Peyer's patch (tissue), 4 donors: ENCODE data around the gene TSHZ3. TPM values are rescaled to one million over a fixed set of nuclear protein-coding genes. Genes with fewer than 3 reads are reported as not detected.
A peak's percentile ranks its signal among the peaks of the same experiment; 100 is the strongest.

Experiments used
- DNase-seq, 3 donors: peaks; one replicate each; pipeline ENCODE4 v3.0.0-alpha.2; 2017 to 2019
- H3K27ac ChIP-seq, 4 donors: fragments of 200-600 bp; sonication (generic); one replicate each; pipeline ENCODE4 v1.5.1; 2016 to 2019
- H3K27me3 ChIP-seq, 2 donors: fragments of 200-600 bp; sonication (generic); one replicate each; pipeline ENCODE4 v1.5.1; 2019
- H3K36me3 ChIP-seq, 3 donors: fragments of 200-600 bp; sonication (generic); one replicate each; pipeline ENCODE4 v1.5.1; 2016 to 2019
- H3K4me1 ChIP-seq, 4 donors: fragments of 200-600 bp; sonication (generic); one replicate each; pipeline ENCODE4 v1.5.1; 2016 to 2019
- H3K4me3 ChIP-seq, 4 donors: fragments of 200-600 bp; sonication (generic); 1 replicate in 3 of 4; 2 replicates in 1 of 4; pipeline ENCODE4 v1.5.1; 2016 to 2019; ENCODE audit warnings: mild to moderate bottlenecking in 1 of 4
- H3K9me3 ChIP-seq, 4 donors: fragments of 200-600 bp; sonication (generic); one replicate each; pipeline ENCODE4 v1.5.1; 2016 to 2019; ENCODE audit warnings: mild to moderate bottlenecking in 1 of 4
- POLR2A ChIP-seq, 2 donors: fragments of 450-650 bp; IDR thresholded peaks; one replicate each; pipeline ENCODE4 v1.5.1; 2017; ENCODE audit warnings: antibody characterized with exemption in 2 of 2, mild to moderate bottlenecking in 2 of 2, moderate library complexity in 2 of 2
- total RNA-seq, 4 donors: library from RNA; depleted of rRNA; stranded (reverse); fragments of >200 nt; gene quantifications; one replicate each; pipeline ENCODE4 v1.1.0, GENCODE V29; 2016
- TF ChIP-seq, protein P1 (sequence below), 6 experiments: fragments of 450-650 bp in 4 of 6; fragments of 200-600 bp in 2 of 6; sonication (generic) in 1 of 6; IDR thresholded peaks; one replicate each; pipeline ENCODE4 v1.5.1; 2017 to 2019; ENCODE audit warnings: antibody characterized with exemption in 6 of 6, mild to moderate bottlenecking in 3 of 6, moderate library complexity in 1 of 6

The TSHZ3 gene
- total RNA-seq, 4 donors from 2014 or later, result 0.70 to 14.0 (median 3.0) TPM

DNA sequence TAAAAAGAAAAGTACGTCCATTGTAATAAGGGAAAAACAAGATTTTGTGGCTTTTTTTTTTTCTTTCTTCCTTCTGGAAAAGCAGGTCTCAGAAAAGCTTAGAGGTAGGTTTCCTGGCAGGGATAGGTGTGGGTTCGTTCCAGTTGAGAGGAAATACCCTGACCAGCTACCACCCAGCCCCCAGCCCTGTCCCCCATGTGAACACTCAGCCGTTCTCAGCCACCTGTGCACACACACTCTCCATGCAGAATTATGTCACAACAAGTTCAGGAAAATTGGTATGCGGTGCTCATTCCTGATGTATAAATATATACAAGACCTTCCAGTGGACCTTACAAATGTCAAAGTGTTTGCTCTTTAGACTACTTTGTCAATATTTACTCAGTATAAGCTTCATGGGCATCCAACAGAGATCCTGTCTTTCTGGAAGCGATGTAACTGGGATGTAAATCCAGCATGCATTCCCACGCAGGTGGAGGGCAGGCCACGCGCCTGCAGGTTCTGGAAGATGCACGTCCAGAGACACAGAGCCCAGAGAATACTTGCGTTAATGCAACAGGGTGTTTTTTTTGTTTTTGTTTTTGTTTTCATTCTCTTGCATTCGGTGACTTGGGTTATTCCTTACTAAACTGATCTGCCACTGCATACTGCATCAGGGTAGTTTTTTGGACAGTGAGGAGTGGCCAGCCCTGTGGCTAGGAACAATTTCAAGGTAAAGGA lies 68.8 kb downstream of the TSHZ3 start:
- peaks cover 0 to 14% (median 0%) of the 10 kb centered on the region in 3 donors for H3K36me3 ChIP-seq
- TF ChIP-seq, protein P1, sequence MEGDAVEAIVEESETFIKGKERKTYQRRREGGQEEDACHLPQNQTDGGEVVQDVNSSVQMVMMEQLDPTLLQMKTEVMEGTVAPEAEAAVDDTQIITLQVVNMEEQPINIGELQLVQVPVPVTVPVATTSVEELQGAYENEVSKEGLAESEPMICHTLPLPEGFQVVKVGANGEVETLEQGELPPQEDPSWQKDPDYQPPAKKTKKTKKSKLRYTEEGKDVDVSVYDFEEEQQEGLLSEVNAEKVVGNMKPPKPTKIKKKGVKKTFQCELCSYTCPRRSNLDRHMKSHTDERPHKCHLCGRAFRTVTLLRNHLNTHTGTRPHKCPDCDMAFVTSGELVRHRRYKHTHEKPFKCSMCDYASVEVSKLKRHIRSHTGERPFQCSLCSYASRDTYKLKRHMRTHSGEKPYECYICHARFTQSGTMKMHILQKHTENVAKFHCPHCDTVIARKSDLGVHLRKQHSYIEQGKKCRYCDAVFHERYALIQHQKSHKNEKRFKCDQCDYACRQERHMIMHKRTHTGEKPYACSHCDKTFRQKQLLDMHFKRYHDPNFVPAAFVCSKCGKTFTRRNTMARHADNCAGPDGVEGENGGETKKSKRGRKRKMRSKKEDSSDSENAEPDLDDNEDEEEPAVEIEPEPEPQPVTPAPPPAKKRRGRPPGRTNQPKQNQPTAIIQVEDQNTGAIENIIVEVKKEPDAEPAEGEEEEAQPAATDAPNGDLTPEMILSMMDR (IDR thresholded peaks at IDR 0.05), result no peak
- no peak for TF ChIP-seq POLR2A (IDR thresholded peaks at IDR 0.05)
- no peak overlapping the region for H3K27ac ChIP-seq
- no peaks in the 10 kb centered on the region for H3K9me3 ChIP-seq
- DNase-seq, result no peak
- no peak overlapping the region for H3K4me3 ChIP-seq
- H3K4me1 ChIP-seq, result no peaks in the 10 kb centered on the region
- H3K27me3 ChIP-seq, result no peaks in the 10 kb centered on the region

DNA sequence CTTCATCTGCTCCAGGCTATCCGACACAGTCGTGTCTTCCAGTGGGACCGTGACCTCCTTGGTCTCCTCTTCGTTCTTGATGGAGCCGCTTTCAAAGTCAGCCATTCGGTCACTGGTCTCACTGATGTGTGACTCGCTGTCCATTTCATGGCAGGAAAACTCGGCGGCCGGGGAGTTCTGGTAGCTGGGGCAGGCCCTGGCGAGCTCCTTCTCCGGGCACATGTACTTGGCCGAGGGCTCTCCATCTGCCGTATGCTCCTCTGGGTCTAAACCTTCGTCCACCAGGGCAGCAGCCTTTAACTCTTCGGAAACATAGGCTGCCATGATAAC lies 69.8 kb downstream of the TSHZ3 start:
- Histone ChIP-seq H3K4me1 (no peaks in the 10 kb centered on the region), H3K4me3 (no peak overlapping the region), H3K36me3 (peaks cover 0 to 14% (median 0%) of the 10 kb centered on the region in 3 donors), H3K27me3 (no peaks in the 10 kb centered on the region), H3K27ac (no peak overlapping the region), H3K9me3 (no peaks in the 10 kb centered on the region)
- no peak for DNase-seq
- TF ChIP-seq, protein P1 (IDR thresholded peaks at IDR 0.05), result no peak
- TF ChIP-seq POLR2A (IDR thresholded peaks at IDR 0.05), result no peak

DNA sequence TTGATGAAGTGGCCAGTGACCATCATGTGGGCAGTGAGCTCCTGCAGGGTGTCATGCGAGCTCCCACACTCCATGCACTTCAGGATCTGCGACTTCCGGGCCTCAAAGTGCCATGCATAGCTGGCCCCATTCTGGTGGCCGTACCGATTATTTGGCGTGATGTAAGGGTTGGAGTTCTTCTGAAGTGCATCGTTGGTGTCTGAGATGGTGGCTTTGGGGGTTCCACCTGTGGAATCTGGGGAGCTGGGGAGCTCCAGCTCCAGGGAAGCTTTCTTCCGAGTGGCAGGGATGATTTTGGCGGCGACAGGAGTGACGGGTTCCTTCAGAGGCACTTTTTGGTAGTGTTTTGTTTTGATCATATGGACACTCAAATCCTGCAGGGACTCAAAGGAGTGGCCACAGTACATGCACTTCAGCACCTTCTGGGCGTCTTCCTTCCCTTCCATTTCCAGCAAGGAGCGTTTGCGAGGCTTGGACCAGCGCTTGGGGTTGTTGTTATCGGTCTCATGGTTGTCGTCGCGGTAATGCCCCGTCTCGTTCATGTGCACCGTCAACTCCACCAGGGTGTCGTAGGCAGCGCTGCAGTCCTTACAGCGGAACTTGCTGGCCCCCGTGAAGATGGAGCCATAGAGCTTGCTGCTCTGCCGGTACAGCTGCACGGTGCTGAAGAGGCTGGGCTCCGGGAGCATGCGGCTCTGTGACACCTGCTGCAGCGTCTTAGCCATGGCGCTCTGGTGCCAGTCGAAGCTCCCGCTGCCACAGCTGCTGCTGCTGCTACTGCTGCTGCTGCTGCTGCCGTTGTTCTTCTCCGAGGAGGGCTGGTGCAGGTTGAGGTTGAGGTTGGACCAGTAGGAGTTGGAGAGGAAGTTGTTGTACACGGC lies 70.4 kb downstream of the TSHZ3 start:
- Histone ChIP-seq H3K27me3 (no peaks in the 10 kb centered on the region), H3K36me3 (peaks cover 0 to 14% (median 0%) of the 10 kb centered on the region in 3 donors), H3K9me3 (no peaks in the 10 kb centered on the region), H3K27ac (no peak overlapping the region), H3K4me3 (no peak overlapping the region), H3K4me1 (no peaks in the 10 kb centered on the region)
- TF ChIP-seq, protein P1 (IDR thresholded peaks at IDR 0.05), result no peak
- no peak for TF ChIP-seq POLR2A (IDR thresholded peaks at IDR 0.05)
- DNase-seq, result peak in 1 of 3 donors; percentile 40

DNA sequence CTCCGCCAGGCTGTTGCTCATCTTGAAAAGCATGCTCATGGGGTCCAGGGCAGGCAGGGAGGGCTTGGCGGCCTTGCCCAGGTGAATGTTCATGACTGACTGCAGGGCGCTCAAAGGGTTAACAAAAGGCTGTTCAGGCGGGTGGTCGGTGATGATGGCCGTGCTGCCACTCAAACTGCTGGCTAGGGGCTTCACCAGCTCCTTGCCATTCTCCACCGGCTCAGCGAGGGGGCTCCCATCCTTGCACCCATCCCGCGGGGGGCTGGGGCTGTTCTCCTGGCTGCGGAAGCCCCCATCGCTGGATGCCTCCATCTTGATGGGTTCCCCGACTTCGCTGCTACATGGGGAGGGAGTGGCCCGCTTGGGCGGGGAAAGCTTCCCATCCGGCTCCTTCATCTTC lies 71.7 kb downstream of the TSHZ3 start:
- H3K27ac ChIP-seq, result no peak overlapping the region
- H3K9me3 ChIP-seq, result no peaks in the 10 kb centered on the region
- peak in 1 of 3 donors; percentile 20 for DNase-seq
- peaks cover 0 to 14% (median 0%) of the 10 kb centered on the region in 3 donors for H3K36me3 ChIP-seq
- no peaks in the 10 kb centered on the region for H3K4me1 ChIP-seq
- H3K27me3 ChIP-seq, result no peaks in the 10 kb centered on the region
- TF ChIP-seq, protein P1 (IDR thresholded peaks at IDR 0.05), result no peak
- no peak for TF ChIP-seq POLR2A (IDR thresholded peaks at IDR 0.05)
- H3K4me3 ChIP-seq, result no peak overlapping the region

DNA sequence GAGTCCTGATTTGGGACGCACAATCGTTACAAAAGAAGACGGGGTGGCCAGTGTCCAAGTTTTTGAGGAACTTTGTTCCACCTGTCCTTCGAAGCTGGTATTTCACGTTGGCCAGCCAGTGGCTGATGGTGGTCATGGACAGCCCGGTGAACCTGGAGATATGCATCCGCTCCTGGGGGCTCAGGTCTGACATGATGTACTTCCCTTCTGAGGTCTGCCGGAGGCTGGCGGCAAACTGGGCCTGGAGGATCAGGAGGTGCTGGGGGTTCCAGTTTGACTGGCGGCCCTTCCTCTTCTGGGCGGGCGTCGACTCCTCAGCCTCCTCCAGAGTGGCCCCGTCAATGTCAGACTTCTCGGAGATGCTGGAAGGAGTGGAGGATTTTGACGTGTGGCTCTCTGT lies 72.4 kb downstream of the TSHZ3 start:
- no peak overlapping the region for H3K27ac ChIP-seq
- H3K27me3 ChIP-seq, result no peaks in the 10 kb centered on the region
- TF ChIP-seq, protein P1 (IDR thresholded peaks at IDR 0.05), result no peak
- TF ChIP-seq POLR2A (IDR thresholded peaks at IDR 0.05), result no peak
- H3K36me3 ChIP-seq, result peaks cover 0 to 14% (median 0%) of the 10 kb centered on the region in 3 donors
- H3K4me3 ChIP-seq, result no peak overlapping the region
- H3K4me1 ChIP-seq, result no peaks in the 10 kb centered on the region
- H3K9me3 ChIP-seq, result no peaks in the 10 kb centered on the region
- DNase-seq, result no peak
